Nephron (organoid): ENCODE results near the gene NT5C2.

Source experiments
- H3K27ac Mint-ChIP-seq, 3 experiments: 2 replicates each; pipeline ENCODE4 v1.8.0; 2020; ENCODE audit warnings: mixed read lengths in 3 of 3, mild to moderate bottlenecking in 2 of 3, moderate library complexity in 1 of 3
- H3K27me3 Mint-ChIP-seq: 2 replicates; pipeline ENCODE4 v1.8.0; 2021; ENCODE audit warnings: low read depth, mild to moderate bottlenecking, moderate library complexity, mixed read lengths
- H3K36me3 Mint-ChIP-seq: 2 replicates; pipeline ENCODE4 v1.8.0; 2020; ENCODE audit warnings: low read depth, mixed read lengths
- H3K4me1 Mint-ChIP-seq: 2 replicates; pipeline ENCODE4 v1.8.0; 2020; ENCODE audit warnings: mixed read lengths
- H3K4me3 Mint-ChIP-seq, 3 experiments: 2 replicates each; pipeline ENCODE4 v1.8.0; 2020; ENCODE audit warnings: mild to moderate bottlenecking in 3 of 3, mixed read lengths in 3 of 3, moderate library complexity in 2 of 3
- H3K9me3 Mint-ChIP-seq: 2 replicates; pipeline ENCODE4 v1.8.0; 2020; ENCODE audit warnings: mixed read lengths
- TF ChIP-seq, protein P1 (sequence below), 3 experiments: fragments of 200-600 bp; sonication (generic); IDR thresholded peaks; one replicate each; pipeline ENCODE4 v1.5.0; 2021; ENCODE audit warnings: antibody characterized with exemption in 3 of 3; ENCODE audit not compliant: unreplicated experiment in 3 of 3

The NT5C2 gene

DNA sequence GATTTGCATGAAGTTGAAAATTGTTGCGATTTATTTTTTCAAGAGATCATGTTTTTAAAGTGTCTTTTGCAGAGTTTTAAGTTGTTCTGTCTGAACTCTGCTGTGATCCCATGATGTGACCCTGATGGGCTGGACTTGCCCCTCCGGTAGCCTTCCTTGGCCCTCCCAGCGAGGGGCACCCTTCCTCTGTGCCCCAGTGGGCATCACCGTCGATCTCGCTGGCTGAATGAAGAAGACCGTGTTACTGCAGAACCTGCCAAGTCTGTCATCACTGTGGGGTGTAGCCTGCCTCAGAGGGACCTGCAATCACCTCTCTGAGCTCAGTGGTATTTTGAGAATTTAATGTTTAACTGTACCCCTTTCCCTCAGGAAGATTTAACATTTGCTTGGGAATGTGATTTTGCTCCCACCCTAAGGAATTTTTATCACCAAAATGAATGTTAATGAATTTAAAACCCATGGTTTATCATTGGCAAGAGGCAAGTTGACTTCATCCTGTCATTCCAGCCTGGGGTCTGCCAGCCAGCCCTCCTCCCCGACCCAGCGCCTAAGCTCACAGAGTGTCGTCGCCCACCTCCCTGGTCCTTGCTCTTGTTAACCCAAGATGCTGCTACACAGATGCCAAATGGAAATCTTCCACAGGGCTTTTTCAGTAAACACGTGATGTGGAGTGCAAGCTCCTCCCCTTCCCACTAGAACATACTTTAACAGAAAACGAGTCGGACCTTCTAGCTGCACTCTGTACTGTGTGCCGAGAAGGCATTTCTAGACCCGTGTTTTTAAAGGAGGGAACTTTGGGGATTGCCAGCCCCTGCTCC is 115.4 kb downstream of the NT5C2 start:
- TF ChIP-seq, protein P1, sequence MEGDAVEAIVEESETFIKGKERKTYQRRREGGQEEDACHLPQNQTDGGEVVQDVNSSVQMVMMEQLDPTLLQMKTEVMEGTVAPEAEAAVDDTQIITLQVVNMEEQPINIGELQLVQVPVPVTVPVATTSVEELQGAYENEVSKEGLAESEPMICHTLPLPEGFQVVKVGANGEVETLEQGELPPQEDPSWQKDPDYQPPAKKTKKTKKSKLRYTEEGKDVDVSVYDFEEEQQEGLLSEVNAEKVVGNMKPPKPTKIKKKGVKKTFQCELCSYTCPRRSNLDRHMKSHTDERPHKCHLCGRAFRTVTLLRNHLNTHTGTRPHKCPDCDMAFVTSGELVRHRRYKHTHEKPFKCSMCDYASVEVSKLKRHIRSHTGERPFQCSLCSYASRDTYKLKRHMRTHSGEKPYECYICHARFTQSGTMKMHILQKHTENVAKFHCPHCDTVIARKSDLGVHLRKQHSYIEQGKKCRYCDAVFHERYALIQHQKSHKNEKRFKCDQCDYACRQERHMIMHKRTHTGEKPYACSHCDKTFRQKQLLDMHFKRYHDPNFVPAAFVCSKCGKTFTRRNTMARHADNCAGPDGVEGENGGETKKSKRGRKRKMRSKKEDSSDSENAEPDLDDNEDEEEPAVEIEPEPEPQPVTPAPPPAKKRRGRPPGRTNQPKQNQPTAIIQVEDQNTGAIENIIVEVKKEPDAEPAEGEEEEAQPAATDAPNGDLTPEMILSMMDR (IDR thresholded peaks at IDR 0.05; ENCODE audit: unreplicated experiment in 3 of 3), result no peak
- Mint-ChIP-seq H3K9me3 (no peaks in the 10 kb centered on the region), H3K27me3 (peaks cover 3% of the 10 kb centered on the region), H3K27ac (peak overlapping the region; percentile 37 to 53 (median 48)), H3K4me3 (no peak overlapping the region), H3K36me3 (peaks cover 41% of the 10 kb centered on the region), H3K4me1 (no peaks in the 10 kb centered on the region)

DNA sequence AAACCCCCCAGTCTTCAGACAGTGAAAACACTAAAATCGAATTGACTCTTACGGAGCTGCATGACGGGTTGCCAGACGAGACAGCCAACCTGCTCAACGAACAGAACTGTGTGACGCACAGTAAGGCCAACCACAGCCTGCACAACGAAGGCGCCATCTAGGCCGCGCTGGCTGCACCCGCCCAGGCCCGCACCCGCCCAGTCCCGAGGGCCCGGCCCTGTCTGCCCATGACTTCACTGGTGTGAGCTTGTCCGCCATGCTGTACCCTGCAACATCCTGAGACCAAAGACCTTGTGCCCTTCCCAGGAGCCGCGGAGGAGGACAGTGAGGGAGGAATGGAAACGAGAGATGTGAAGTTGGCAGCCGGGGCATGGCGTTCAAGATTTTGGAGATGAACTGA is 116.1 kb downstream of the NT5C2 start:
- Mint-ChIP-seq H3K4me1 (no peaks in the 10 kb centered on the region), H3K27me3 (peaks cover 3% of the 10 kb centered on the region), H3K36me3 (peaks cover 38% of the 10 kb centered on the region), H3K9me3 (no peaks in the 10 kb centered on the region), H3K4me3 (no peak overlapping the region), H3K27ac (no peak overlapping the region)
- TF ChIP-seq, protein P1 (IDR thresholded peaks at IDR 0.05; ENCODE audit: unreplicated experiment in 3 of 3), result no peak

DNA sequence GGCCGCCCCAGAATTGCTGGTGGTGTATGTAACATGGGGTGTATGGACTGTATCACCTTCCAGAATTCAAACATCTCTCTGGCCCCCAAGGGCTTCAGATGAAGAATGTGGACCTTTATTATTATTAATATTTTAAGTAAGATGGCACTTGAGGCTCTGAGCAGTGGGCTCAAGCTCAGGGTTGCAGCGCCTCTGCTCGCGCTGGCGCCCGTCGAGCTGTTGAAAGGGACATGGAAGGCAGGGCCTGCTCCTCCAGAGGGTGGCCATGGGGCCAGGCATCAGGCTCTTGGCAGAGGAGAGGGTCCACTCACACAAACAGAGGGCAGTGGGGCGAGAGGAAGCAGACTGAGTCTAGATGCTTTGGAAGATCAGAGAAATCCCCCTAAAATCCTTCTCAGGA is 120.2 kb downstream of the NT5C2 start:
- no peak overlapping the region for H3K27ac Mint-ChIP-seq
- TF ChIP-seq, protein P1 (IDR thresholded peaks at IDR 0.05; ENCODE audit: unreplicated experiment in 3 of 3), result no peak
- no peak overlapping the region for H3K4me3 Mint-ChIP-seq
- no peaks in the 10 kb centered on the region for H3K4me1 Mint-ChIP-seq
- no peaks in the 10 kb centered on the region for H3K9me3 Mint-ChIP-seq
- peaks cover 27% of the 10 kb centered on the region for H3K36me3 Mint-ChIP-seq
- H3K27me3 Mint-ChIP-seq, result peaks cover 2% of the 10 kb centered on the region

DNA sequence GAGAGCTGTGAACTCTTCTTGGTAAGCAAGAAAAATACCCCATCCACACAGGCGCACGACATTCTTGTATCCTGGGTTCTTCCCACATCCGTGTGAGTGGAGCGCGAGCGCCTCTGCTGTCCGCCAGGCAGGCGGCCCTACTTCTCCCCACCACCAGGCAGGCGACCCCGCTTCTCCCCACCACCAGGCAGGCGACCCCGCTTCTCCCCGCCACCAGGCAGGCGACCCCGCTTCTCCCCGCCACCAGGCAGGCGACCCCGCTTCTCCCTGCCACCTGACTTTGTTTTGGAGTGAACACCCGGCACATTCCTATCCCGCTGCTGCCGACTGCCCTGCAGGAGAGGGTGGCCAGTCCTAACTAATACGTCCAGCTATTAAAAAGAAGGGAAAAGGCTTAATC is 120.8 kb downstream of the NT5C2 start:
- no peaks in the 10 kb centered on the region for H3K4me1 Mint-ChIP-seq
- H3K4me3 Mint-ChIP-seq, result no peak overlapping the region
- TF ChIP-seq, protein P1 (IDR thresholded peaks at IDR 0.05; ENCODE audit: unreplicated experiment in 3 of 3), result no peak
- H3K9me3 Mint-ChIP-seq, result no peaks in the 10 kb centered on the region
- no peak overlapping the region for H3K27ac Mint-ChIP-seq
- H3K36me3 Mint-ChIP-seq, result peaks cover 20% of the 10 kb centered on the region
- H3K27me3 Mint-ChIP-seq, result no peaks in the 10 kb centered on the region

DNA sequence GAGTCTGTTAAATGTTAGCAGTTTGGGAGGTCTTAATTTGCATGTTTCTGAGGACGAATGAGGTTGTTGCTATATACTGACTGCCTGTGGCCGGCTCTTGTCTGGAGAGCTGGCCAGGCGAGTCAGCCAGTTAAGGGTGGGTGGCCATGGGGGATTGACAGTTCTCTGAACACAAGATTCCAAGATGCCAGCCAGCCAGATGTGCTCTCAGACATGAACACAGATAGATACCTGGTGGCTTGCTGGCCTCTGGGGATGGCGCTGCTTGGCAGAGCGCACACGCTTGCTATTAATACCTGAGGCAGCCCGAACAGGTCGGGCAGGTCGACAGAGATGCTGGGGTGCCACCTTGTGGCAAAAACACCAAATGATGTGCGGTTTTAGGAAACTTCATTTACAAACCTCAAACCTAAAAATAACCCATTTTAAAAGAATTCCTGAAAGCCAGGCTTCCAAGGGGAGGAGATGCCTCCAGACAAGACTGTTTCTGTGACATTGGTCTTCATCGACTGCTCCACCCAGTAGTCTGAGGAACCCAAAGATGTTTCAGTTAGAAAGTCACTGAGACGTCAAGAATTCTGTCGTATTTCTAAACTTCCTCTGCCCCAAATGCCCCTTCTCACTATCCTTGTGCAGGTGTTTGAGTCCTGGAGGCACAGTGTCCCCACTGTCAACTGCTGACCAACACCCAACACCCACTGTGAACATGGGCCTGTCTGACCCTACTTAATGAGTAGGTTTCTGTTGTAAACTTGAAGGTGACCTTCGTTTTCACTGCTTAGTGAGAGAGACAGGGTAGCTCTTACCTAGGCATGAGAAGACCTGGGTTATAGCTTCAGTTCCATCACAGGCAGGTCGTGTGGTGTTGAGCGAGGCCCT is 123.4 kb downstream of the NT5C2 start:
- Mint-ChIP-seq H3K27ac (no peak overlapping the region), H3K27me3 (no peaks in the 10 kb centered on the region), H3K4me1 (no peaks in the 10 kb centered on the region), H3K36me3 (peaks cover 4% of the 10 kb centered on the region), H3K4me3 (no peak overlapping the region), H3K9me3 (no peaks in the 10 kb centered on the region)
- TF ChIP-seq, protein P1 (IDR thresholded peaks at IDR 0.05; ENCODE audit: unreplicated experiment in 3 of 3), result peak; percentile 72 to 81 (median 72)
